Cardiac fibroblast (primary cell): ENCODE measurements around the gene SORBS2.

ENCODE experiments used
- DNase-seq, 2 donors: peaks; one replicate each; pipeline versions ENCODE4 v3.0.0 to v3.0.0-alpha.2; 2010; ENCODE audit warnings: low read depth in 2 of 2
- H3K4me3 ChIP-seq, 2 donors: replicated peaks in 1 of 2; 1 replicate in 1 of 2; 2 replicates in 1 of 2; pipeline ENCODE4 v1.5.1; 2011; ENCODE audit warnings: low read depth in 2 of 2, low read length in 2 of 2, mild to moderate bottlenecking in 2 of 2, moderate library complexity in 1 of 2
- TF ChIP-seq, protein P1 (sequence below): IDR thresholded peaks from one replicate; pipeline ENCODE4 v1.5.1; 2011; ENCODE audit warnings: low read depth, mild to moderate bottlenecking, low read length, inconsistent platforms

Gene SORBS2

DNA sequence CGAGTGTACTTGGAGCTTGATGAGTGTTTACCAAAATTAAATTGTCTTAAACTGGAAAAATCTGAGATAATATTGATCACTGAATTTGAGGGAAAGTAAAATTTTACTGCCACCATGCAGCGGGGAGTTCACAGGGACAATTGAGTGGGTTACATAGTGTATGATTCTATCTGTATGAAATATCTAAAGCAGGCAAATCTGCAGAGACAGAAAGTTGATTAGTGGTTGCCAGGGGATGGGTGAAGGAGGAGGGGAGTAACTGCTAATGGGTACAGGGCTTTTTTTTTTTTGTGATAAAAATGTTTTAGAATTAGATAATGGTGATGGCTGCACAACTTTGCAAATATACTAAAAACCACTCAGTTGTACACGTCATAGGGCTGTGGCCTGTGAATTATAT lies 241.3 kb downstream of the SORBS2 start:
- TF ChIP-seq, protein P1, sequence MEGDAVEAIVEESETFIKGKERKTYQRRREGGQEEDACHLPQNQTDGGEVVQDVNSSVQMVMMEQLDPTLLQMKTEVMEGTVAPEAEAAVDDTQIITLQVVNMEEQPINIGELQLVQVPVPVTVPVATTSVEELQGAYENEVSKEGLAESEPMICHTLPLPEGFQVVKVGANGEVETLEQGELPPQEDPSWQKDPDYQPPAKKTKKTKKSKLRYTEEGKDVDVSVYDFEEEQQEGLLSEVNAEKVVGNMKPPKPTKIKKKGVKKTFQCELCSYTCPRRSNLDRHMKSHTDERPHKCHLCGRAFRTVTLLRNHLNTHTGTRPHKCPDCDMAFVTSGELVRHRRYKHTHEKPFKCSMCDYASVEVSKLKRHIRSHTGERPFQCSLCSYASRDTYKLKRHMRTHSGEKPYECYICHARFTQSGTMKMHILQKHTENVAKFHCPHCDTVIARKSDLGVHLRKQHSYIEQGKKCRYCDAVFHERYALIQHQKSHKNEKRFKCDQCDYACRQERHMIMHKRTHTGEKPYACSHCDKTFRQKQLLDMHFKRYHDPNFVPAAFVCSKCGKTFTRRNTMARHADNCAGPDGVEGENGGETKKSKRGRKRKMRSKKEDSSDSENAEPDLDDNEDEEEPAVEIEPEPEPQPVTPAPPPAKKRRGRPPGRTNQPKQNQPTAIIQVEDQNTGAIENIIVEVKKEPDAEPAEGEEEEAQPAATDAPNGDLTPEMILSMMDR: no peak
- no peak for DNase-seq
- H3K4me3 ChIP-seq: no peak overlapping the region

DNA sequence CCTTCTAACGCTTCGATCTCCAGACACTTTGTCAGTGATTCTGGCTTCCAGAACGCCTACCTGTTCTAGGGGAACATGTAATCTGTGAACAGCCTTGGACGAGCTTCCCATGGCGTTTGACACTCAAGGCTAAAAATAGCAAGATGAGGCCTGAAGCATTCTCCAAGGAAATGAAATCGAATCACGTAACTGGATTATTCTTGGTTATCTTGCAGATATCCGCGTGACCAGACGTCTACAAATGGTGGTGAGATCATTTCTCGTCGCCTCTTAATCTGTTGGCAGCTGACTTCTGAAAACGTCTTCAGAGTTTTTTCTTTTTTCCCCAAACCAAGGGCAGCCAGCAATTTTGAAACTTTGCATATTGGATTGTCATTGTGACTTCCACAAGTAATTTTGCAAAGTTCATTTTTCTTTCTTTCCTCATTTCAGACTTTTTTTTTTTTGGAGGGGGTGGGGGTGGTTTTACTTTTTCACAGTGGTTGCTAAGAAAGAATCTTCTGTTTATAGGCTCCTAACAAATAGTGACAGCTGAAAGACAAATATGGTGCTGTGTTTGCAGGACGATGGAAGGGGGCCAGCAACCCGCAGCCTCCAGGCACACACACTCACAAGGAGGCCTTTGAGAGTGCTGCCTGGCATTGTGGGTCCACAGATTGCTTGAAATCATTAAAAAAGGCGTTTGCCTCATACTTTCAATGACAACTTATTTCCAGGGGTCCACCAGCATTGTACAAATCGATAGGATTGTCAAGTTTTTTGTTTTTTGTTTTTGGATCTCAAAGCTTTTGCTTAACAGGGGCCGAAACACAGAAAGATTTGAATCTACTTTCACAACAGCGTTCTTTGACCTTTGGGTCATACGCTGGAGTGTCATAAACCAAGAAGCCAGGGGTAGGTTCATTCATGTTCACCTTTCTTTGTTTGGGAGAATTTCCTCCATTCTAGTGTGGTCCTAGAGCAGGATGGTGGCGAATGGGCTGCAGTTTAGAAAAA lies 244.3 kb downstream of the SORBS2 start:
- peak; percentile 86 to 97 for DNase-seq
- TF ChIP-seq, protein P1: no peak
- no peak overlapping the region for H3K4me3 ChIP-seq

DNA sequence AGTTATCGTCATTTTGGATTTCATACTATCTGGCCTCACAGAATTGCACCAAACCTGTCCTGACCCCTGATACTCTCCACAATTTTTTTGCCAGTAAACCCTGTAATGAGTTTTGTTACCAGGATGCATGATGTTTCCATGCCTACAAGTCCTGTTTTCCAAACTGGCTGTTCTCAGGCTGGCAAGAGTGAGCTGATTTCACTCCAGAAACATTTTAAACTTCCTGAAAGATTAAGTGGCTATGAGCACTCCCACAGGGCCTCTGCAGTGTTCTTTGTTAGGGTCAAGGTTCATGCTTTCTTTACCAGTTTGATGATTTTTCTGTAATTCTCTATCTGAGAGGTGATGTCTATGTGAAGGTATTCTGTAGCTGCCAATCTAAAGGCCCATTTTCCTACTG lies 245.0 kb downstream of the SORBS2 start:
- H3K4me3 ChIP-seq: no peak overlapping the region
- TF ChIP-seq, protein P1: no peak
- peak; percentile 90 to 98 for DNase-seq

DNA sequence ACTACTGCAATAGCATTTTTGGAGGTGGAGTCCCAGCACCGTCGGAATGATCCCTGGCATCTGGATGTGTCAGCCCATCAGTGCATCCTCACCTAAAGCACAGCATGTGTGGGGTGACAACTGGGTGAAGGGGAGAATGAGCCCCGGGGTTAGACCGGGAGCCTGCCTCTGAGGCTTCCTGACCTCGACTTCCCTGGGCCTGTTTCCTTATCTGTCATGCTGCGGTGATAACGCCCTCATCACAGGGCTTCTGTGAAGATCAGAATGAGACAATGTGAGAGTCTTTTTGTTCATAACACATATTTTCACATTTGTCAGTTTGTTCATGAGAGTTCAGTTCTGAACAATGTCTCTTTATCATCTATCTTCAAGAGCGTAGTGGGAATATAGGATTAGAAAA lies 245.6 kb downstream of the SORBS2 start:
- no peak overlapping the region for H3K4me3 ChIP-seq
- TF ChIP-seq, protein P1: no peak
- DNase-seq: peak in 1 of 2 donors; percentile 69

DNA sequence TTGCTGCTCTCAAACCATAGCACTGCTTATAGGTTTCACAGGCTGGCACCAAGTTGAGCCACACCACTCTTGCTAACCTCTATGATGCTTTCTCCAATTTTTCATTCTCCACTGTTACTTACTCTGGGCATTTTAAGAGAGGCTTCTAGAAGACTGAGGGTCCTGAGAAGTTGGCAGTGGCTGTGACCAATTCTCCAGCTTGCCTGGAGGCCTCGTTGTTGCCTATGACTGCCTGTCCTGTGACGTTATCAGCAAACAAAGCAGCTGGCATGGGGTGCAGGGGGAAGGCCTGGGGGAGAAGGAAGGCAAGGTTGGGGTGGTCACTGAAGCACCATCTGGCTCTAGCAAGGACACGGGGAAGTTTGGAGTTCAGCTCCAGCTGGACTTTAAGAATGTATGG lies 246.3 kb downstream of the SORBS2 start:
- no peak for DNase-seq
- H3K4me3 ChIP-seq: no peak overlapping the region
- TF ChIP-seq, protein P1: no peak

DNA sequence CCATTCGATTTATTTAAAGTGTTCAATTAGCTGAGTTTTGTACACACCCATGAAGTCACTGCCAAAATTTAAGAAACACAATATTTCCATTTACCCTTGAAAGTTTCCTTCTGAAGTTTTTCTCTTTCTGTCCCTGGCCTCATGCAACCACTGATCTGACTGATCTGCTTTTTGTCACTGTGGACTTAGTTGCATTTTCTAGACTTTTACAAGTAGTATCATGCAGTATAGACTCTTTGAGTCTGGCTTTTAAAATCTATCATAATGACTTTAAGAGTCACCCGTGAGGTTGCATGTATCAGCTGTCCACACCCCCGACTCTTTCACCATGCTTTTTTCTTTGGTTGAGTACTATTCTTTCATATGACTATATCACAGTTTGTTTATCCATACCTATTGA lies 247.6 kb downstream of the SORBS2 start:
- TF ChIP-seq, protein P1: no peak
- no peak for DNase-seq
- no peak overlapping the region for H3K4me3 ChIP-seq
